C4-2B (cell line): ENCODE data around the gene DNAH3.

Experiments used
- ZFX ChIP-seq: fragments of 450-650 bp; IDR thresholded peaks from 2 replicates; pipeline ENCODE4 v1.6.1; 2017
- TF ChIP-seq, protein P1 (sequence below): fragments of 450-650 bp; conservative IDR thresholded peaks from 2 replicates; pipeline ENCODE4 v1.5.1; 2017; ENCODE audit warnings: mild to moderate bottlenecking

DNA sequence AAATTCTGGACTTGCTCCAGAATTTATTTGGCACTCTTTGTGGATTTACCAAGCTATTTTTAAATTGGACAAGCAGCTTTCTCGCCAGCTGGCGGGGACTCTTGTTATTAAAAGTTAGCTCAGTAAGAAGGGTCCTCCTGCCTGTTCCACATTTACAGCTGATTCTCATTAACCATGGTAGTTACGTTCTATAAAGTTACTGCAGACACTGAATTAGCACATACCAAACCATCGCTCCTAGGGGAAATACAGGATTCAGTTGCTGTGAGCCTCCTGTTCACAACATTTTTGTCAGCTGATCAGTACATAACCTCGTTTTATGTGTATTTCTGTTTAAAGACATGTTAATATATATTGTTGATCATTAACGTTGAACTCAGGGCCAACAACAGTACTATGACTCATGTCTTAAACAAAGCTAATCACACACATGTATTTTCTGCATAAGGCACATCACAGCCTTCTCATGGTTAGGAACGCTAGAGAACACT, 12.1 kb upstream of the DNAH3 start:
- TF ChIP-seq, protein P1, sequence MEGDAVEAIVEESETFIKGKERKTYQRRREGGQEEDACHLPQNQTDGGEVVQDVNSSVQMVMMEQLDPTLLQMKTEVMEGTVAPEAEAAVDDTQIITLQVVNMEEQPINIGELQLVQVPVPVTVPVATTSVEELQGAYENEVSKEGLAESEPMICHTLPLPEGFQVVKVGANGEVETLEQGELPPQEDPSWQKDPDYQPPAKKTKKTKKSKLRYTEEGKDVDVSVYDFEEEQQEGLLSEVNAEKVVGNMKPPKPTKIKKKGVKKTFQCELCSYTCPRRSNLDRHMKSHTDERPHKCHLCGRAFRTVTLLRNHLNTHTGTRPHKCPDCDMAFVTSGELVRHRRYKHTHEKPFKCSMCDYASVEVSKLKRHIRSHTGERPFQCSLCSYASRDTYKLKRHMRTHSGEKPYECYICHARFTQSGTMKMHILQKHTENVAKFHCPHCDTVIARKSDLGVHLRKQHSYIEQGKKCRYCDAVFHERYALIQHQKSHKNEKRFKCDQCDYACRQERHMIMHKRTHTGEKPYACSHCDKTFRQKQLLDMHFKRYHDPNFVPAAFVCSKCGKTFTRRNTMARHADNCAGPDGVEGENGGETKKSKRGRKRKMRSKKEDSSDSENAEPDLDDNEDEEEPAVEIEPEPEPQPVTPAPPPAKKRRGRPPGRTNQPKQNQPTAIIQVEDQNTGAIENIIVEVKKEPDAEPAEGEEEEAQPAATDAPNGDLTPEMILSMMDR, result no peak
- no peak for TF ChIP-seq ZFX
